H1 (cell line): ENCODE data around the gene PTPN7. TPM values are rescaled to one million over a fixed set of nuclear protein-coding genes. Genes with fewer than 3 reads are reported as not detected.

Experiments used
- CTCF ChIA-PET: fragments of 300-600 bp; sonication (Branson Sonifier 250); formaldehyde crosslinking; loops from one replicate; lab custom pipeline; 2021; ENCODE audit not compliant: partially characterized antibody; lab: Charles Lee
- POLR2A ChIA-PET: fragments of 300-600 bp; sonication (Branson Sonifier 250); formaldehyde crosslinking; loops from one replicate; lab custom pipeline; 2021; ENCODE audit warnings: inconsistent platforms; ENCODE audit not compliant: partially characterized antibody; lab: Charles Lee
- DNase-seq, 2 experiments: peaks; one replicate each; pipeline versions ENCODE4 v3.0.0 to v3.0.0-alpha.2; 2010 to 2022; ENCODE audit warnings: low spot score in 2 of 2, low read depth in 1 of 2, mixed read lengths in 1 of 2
- FAIRE-seq: peaks from 2 replicates; lab custom pipeline; 2011; peaks lifted over from hg19 to GRCh38; lab: Jason Lieb, UNC
- H2AFZ ChIP-seq: 2 replicates; pipeline ENCODE4 v1.8.1; 2012; ENCODE audit warnings: low read length, inconsistent platforms
- H2AK5ac ChIP-seq: 2 replicates; pipeline ENCODE4 v1.6.1; 2013; ENCODE audit warnings: low read depth, low read length
- H2BK120ac ChIP-seq: replicated peaks from 2 replicates; pipeline ENCODE3; 2013; ENCODE audit warnings: low read depth, low read length, inconsistent platforms
- H2BK12ac ChIP-seq: 2 replicates; pipeline ENCODE4 v1.6.1; 2013; ENCODE audit warnings: low read depth, low read length
- H2BK15ac ChIP-seq: 2 replicates; pipeline ENCODE4 v1.6.1; 2013; ENCODE audit warnings: low read length
- H2BK20ac ChIP-seq: 2 replicates; pipeline ENCODE4 v1.6.1; 2013; ENCODE audit warnings: low read length
- H2BK5ac ChIP-seq: 2 replicates; pipeline ENCODE4 v1.6.1; 2013; ENCODE audit warnings: low read depth, low read length
- H3K14ac ChIP-seq: 2 replicates; pipeline ENCODE4 v1.6.1; 2013; ENCODE audit warnings: inconsistent platforms; ENCODE audit not compliant: insufficient read length
- H3K18ac ChIP-seq: 2 replicates; pipeline ENCODE4 v1.6.1; 2013; ENCODE audit warnings: low read length; ENCODE audit errors: extremely low read depth
- H3K23ac ChIP-seq: 2 replicates; pipeline ENCODE4 v1.6.1; 2013; ENCODE audit warnings: inconsistent platforms; ENCODE audit not compliant: insufficient read length
- H3K23me2 ChIP-seq: 2 replicates; pipeline ENCODE4 v1.6.1; 2013; ENCODE audit warnings: low read depth, low read length
- H3K27ac ChIP-seq: 2 replicates; pipeline ENCODE4 v1.6.1; 2011; ENCODE audit warnings: low read depth, low read length, inconsistent platforms
- H3K27me3 ChIP-seq, 4 experiments: replicated peaks in 1 of 4; 1 replicate in 1 of 4; 2 replicates in 3 of 4; pipeline versions ENCODE4 v1.6.1 to v1.8.1; 2011 to 2013; ENCODE audit warnings: low read length in 3 of 4, mild to moderate bottlenecking in 3 of 4, inconsistent platforms in 2 of 4, mixed read lengths in 2 of 4, moderate library complexity in 1 of 4; ENCODE audit not compliant: control insufficient read depth in 3 of 4, insufficient read depth in 3 of 4; ENCODE audit errors: extremely low read depth in 1 of 4
- H3K36me3 ChIP-seq, 4 experiments: 2 replicates each; pipeline versions ENCODE4 v1.6.1 to v1.8.1; 2011 to 2013; ENCODE audit warnings: mild to moderate bottlenecking in 4 of 4, low read length in 3 of 4, moderate library complexity in 2 of 4, control low read depth in 1 of 4, inconsistent platforms in 1 of 4; ENCODE audit not compliant: insufficient read depth in 4 of 4, control insufficient read depth in 2 of 4
- H3K4ac ChIP-seq: replicated peaks from 2 replicates; pipeline ENCODE3; 2013; ENCODE audit warnings: low read length, low read depth, mixed read lengths, inconsistent platforms; ENCODE audit not compliant: insufficient read length
- H3K4me1 ChIP-seq, 4 experiments: replicated peaks in 1 of 4; 1 replicate in 1 of 4; 2 replicates in 3 of 4; pipeline versions ENCODE4 v1.6.1 to v1.8.1; 2011 to 2013; ENCODE audit warnings: low read length in 3 of 4, inconsistent platforms in 2 of 4, mixed read lengths in 1 of 4; ENCODE audit not compliant: insufficient read depth in 4 of 4, control insufficient read depth in 3 of 4
- H3K4me2 ChIP-seq, 2 experiments: 2 replicates each; pipeline versions ENCODE4 v1.6.1 to v1.8.1; 2011 to 2013; ENCODE audit warnings: low read depth in 2 of 2, low read length in 2 of 2, control low read depth in 1 of 2, inconsistent platforms in 1 of 2, mild to moderate bottlenecking in 1 of 2; ENCODE audit not compliant: insufficient read depth in 1 of 2
- H3K4me3 ChIP-seq, 4 experiments: fragments of 200-600, 300-600 bp in 1 of 4; sonication (generic), shearing (Covaris generic), sonication (Bioruptor Twin) in 1 of 4; 2 replicates each; pipeline versions ENCODE4 v1.5.1 to v1.8.1; 2011 to 2016; ENCODE audit warnings: low read length in 4 of 4, low read depth in 3 of 4, control low read depth in 2 of 4, inconsistent platforms in 2 of 4, mild to moderate bottlenecking in 2 of 4, mixed read lengths in 1 of 4, moderate library complexity in 1 of 4; ENCODE audit not compliant: insufficient read depth in 2 of 4; ENCODE audit errors: extremely low read depth in 1 of 4
- H3K56ac ChIP-seq: replicated peaks from 2 replicates; pipeline ENCODE3; 2013; ENCODE audit warnings: low read depth, mild to moderate bottlenecking, mixed read lengths, low read length, inconsistent platforms; ENCODE audit not compliant: insufficient read length
- H3K79me1 ChIP-seq: 2 replicates; pipeline ENCODE4 v1.6.1; 2013; ENCODE audit warnings: low read depth, low read length, control low read depth
- H3K79me2 ChIP-seq, 2 experiments: 2 replicates each; pipeline versions ENCODE4 v1.6.1 to v1.8.1; 2012 to 2013; ENCODE audit warnings: low read length in 2 of 2, mild to moderate bottlenecking in 2 of 2, inconsistent platforms in 1 of 2; ENCODE audit not compliant: insufficient read depth in 2 of 2, control insufficient read depth in 1 of 2
- H3K9ac ChIP-seq, 4 experiments: replicated peaks in 1 of 4; 1 replicate in 1 of 4; 2 replicates in 3 of 4; pipeline versions ENCODE4 v1.6.1 to v1.8.1; 2011 to 2013; ENCODE audit warnings: low read depth in 3 of 4, low read length in 3 of 4, control low read depth in 2 of 4, mild to moderate bottlenecking in 2 of 4, moderate library complexity in 2 of 4, inconsistent platforms in 1 of 4; ENCODE audit errors: extremely low read depth in 1 of 4
- H3K9me3 ChIP-seq, 2 experiments: 2 replicates each; pipeline versions ENCODE4 v1.6.1 to v1.8.1; 2012 to 2013; ENCODE audit warnings: mild to moderate bottlenecking in 2 of 2, moderate library complexity in 2 of 2, control low read depth in 1 of 2, inconsistent platforms in 1 of 2, low read depth in 1 of 2, low read length in 1 of 2, mixed read lengths in 1 of 2; ENCODE audit not compliant: insufficient read depth in 2 of 2
- H4K20me1 ChIP-seq, 2 experiments: replicated peaks in 1 of 2; 2 replicates each; pipeline versions ENCODE3 to v1.8.1; 2011 to 2013; ENCODE audit warnings: inconsistent platforms in 2 of 2, low read length in 2 of 2, mild to moderate bottlenecking in 1 of 2; ENCODE audit not compliant: insufficient read depth in 2 of 2, control insufficient read depth in 1 of 2
- H4K5ac ChIP-seq: 2 replicates; pipeline ENCODE4 v1.6.1; 2013; ENCODE audit warnings: low read length, low read depth, mixed read lengths, inconsistent platforms; ENCODE audit not compliant: insufficient read length
- H4K8ac ChIP-seq: 2 replicates; pipeline ENCODE4 v1.8.0; 2013; ENCODE audit warnings: mild to moderate bottlenecking, moderate library complexity, low read length, inconsistent platforms; ENCODE audit not compliant: insufficient read depth; ENCODE audit errors: extremely low read depth
- H4K91ac ChIP-seq: replicated peaks from 2 replicates; pipeline ENCODE3; 2013; ENCODE audit warnings: low read length, mixed read lengths, inconsistent platforms; ENCODE audit not compliant: insufficient read length
- EGR1 ChIP-seq: IDR thresholded peaks from 2 replicates; pipeline ENCODE4 v1.6.1; 2011; ENCODE audit warnings: low read depth, low read length, borderline replicate concordance
- MAFK ChIP-seq: IDR thresholded peaks from 2 replicates; pipeline ENCODE4 v1.6.1; 2012; ENCODE audit warnings: low read depth, mild to moderate bottlenecking, improper control_type of control experiment, low read length
- RAD21 ChIP-seq, 2 experiments: IDR thresholded peaks in 1 of 2; conservative IDR thresholded peaks in 1 of 2; 2 replicates each; pipeline ENCODE4 v1.6.1; 2011; ENCODE audit warnings: low read depth in 2 of 2, low read length in 2 of 2, improper control_type of control experiment in 1 of 2, inconsistent platforms in 1 of 2, mild to moderate bottlenecking in 1 of 2, moderate library complexity in 1 of 2
- RXRA ChIP-seq: IDR thresholded peaks from 2 replicates; pipeline ENCODE4 v1.6.1; 2011; ENCODE audit warnings: low read depth, mild to moderate bottlenecking, low read length, moderate library complexity; ENCODE audit not compliant: insufficient read depth
- SUZ12 ChIP-seq: fragments of 200-600 bp; sonication (generic); IDR thresholded peaks from 2 replicates; pipeline ENCODE4 v1.6.1; 2012; ENCODE audit warnings: mild to moderate bottlenecking, inconsistent platforms, low read length, moderate library complexity, mixed read lengths
- TBP ChIP-seq: IDR thresholded peaks from 2 replicates; pipeline ENCODE4 v1.6.1; 2011; ENCODE audit warnings: low read depth, low read length, improper control_type of control experiment
- WGBS, 2 experiments: shearing (Covaris generic) in 1 of 2; methylation state at CpG; one replicate each; pipeline versions ENCODE4 v1.1.6 to v1.1.7; 2013 to 2015; ENCODE audit warnings: low lambda C conversion rate in 2 of 2, mixed read lengths in 2 of 2, inconsistent platforms in 1 of 2, low coverage in 1 of 2, missing lambda C conversion rate in 1 of 2; ENCODE audit not compliant: insufficient replicate concordance in 2 of 2, insufficient coverage in 1 of 2, insufficient read length in 1 of 2; ENCODE audit errors: extremely low coverage in 1 of 2, missing lambda C conversion rate in 1 of 2; 5-methylcytosine and 5-hydroxymethylcytosine counted together
- polyA plus RNA-seq, 7 experiments: library from polyadenylated mRNA; depleted of rRNA in 3 of 7; stranded (reverse) in 5 of 7; unstranded in 2 of 7; fragments of >200 nt in 5 of 7; fragments of 200-250 nt in 2 of 7; gene quantifications; 1 replicate in 5 of 7; 2 replicates in 1 of 7; 4 replicates in 1 of 7; pipeline versions ENCODE4 v1.2.1 to v1.2.3, GENCODE V29; 2011 to 2013; ENCODE audit warnings: missing spikeins in 2 of 7, mixed read lengths in 2 of 7
- total RNA-seq: library from RNA; stranded (reverse); fragmentation: NEBNext Ultra II Directional; extraction: Animal tissue kit (Norgen Biotek cat#: 25700); gene quantifications from 2 replicates; pipeline ENCODE4 v1.2.1, GENCODE V29; 2021
- TF ChIP-seq, protein P1 (sequence below), 3 experiments: IDR thresholded peaks; 1 replicate in 2 of 3; 2 replicates in 1 of 3; pipeline versions ENCODE4 v1.5.1 to v1.6.1; 2011; ENCODE audit warnings: low read length in 3 of 3, mild to moderate bottlenecking in 3 of 3, inconsistent platforms in 2 of 3, low read depth in 1 of 3, moderate library complexity in 1 of 3; ENCODE audit not compliant: insufficient read depth in 1 of 3; ENCODE audit errors: control extremely low read depth in 1 of 3

Gene PTPN7
- total and polyA plus RNA-seq, 2 of the 8 experiments (the other 6 are each of a cell fraction or from before 2014, with no cell fraction given): 0.20 TPM; not detected in 1

DNA sequence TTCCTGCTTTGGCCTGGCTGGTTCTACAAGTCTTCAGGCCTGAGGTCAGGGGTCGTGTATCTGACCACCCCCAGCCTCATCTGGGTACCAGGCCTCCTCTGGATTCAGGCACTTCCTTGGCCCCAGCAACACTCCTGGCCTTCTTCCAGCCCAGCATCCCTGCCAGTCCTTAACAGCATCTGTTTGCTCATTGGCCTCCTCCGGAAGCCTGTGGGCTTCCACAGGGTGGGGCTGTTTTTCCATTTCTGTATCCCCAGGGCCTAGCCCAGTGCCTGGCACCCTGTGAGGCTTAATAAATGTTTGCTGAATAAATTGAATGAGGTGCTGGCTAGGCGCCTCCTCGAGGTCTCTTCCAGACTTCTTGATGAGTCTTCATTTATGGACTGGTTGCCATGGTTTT lies 59.2 kb downstream of the PTPN7 start:
- H4K5ac ChIP-seq: peak overlapping the region; percentile 13
- POLR2A ChIA-PET: interaction anchor here (2.0 to 2.9 kb wide), 3 partner anchors 15 to 94 kb away, joined by 5 to 10 read pairs (median 7); partner anchors contain the start of gene ELF3

More for the DNA sequence above, 59.2 kb downstream of the PTPN7 start:
- Histone ChIP-seq H3K27ac (no peak overlapping the region), H3K27me3 (no peaks in the 10 kb centered on the region), H3K4ac (peak overlapping the region; percentile 21), H3K23me2 (no peaks in the 10 kb centered on the region), H2BK15ac (0 out of 2 replicates have a peak overlapping the region, but pooled peaks have one; percentile 92), H3K36me3 (no peaks in the 10 kb centered on the region), H2AK5ac (no peak overlapping the region), H3K4me2 (peak overlapping the region in 1 of 2 experiments; percentile 47; a peak in 1 of 4 replicates), H3K9ac (no peak overlapping the region), H3K79me2 (no peaks in the 10 kb centered on the region), H2BK5ac (no peak overlapping the region), H4K8ac (no peak overlapping the region), H4K91ac (peak overlapping the region; percentile 25), H3K79me1 (no peaks in the 10 kb centered on the region), H3K4me1 (peaks cover 12 to 15% (median 14%) of the 10 kb centered on the region in 4 experiments), H3K9me3 (no peaks in the 10 kb centered on the region), H3K18ac (peak overlapping the region; percentile 34; the same call in 1 of the 2 replicates), H4K20me1 (no peaks in the 10 kb centered on the region), H3K56ac (no peak overlapping the region), H2BK20ac (no peak overlapping the region), H2BK12ac (0 out of 2 replicates have a peak overlapping the region, but pooled peaks have one; percentile 11), H3K23ac (no peak overlapping the region), H2AFZ (no peak overlapping the region), H2BK120ac (no peak overlapping the region), H3K4me3 (no peak overlapping the region), H3K14ac (no peak overlapping the region)
- 70% methylated on average over 4 of the region's 4 CpGs; no CpG with 5 or more reads in 1 of the 2 experiments for WGBS, 2 experiments
- CTCF ChIA-PET: interaction anchor here (0.6 to 3.0 kb wide), 12 partner anchors 11 to 608 kb away, joined by 3 to 20 read pairs (median 4); no protein-coding TSS in a partner anchor
- no peak for DNase-seq
- no peak for TF ChIP-seq SUZ12
- TF ChIP-seq RXRA: no peak
- no peak for TF ChIP-seq MAFK
- TF ChIP-seq TBP: no peak
- no peak for TF ChIP-seq EGR1
- no peak; a peak in 2 of 4 replicates for TF ChIP-seq RAD21 (IDR thresholded peaks at IDR 0.05 in 1 of 2, conservative IDR thresholded peaks at IDR 0.05 in 1 of 2; ENCODE audit: low read depth in 2 of 2, low read length in 2 of 2)
- TF ChIP-seq, protein P1, sequence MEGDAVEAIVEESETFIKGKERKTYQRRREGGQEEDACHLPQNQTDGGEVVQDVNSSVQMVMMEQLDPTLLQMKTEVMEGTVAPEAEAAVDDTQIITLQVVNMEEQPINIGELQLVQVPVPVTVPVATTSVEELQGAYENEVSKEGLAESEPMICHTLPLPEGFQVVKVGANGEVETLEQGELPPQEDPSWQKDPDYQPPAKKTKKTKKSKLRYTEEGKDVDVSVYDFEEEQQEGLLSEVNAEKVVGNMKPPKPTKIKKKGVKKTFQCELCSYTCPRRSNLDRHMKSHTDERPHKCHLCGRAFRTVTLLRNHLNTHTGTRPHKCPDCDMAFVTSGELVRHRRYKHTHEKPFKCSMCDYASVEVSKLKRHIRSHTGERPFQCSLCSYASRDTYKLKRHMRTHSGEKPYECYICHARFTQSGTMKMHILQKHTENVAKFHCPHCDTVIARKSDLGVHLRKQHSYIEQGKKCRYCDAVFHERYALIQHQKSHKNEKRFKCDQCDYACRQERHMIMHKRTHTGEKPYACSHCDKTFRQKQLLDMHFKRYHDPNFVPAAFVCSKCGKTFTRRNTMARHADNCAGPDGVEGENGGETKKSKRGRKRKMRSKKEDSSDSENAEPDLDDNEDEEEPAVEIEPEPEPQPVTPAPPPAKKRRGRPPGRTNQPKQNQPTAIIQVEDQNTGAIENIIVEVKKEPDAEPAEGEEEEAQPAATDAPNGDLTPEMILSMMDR (IDR thresholded peaks at IDR 0.05; ENCODE audit: control extremely low read depth in 1 of 3, insufficient read depth in 1 of 3, low read depth in 1 of 3, low read length in 3 of 3): 0 out of 4 replicates have a peak, but pooled peaks of 1 of the 3 experiments have one; percentile 16
- no peak for FAIRE-seq
